Cardiac muscle cell (in vitro differentiated cells and primary cell): ENCODE results near the gene USP10. TPM values are rescaled to one million over a fixed set of nuclear protein-coding genes. Genes with fewer than 3 reads are reported as not detected.

Source experiments
- DNase-seq, 2 donors: peaks; one replicate each; pipeline versions ENCODE4 v3.0.0 to v3.0.0-alpha.2; 2010 to 2017; ENCODE audit warnings: low read depth in 1 of 2, low spot score in 1 of 2
- H3K27ac ChIP-seq: fragments of 200-600 bp; sonication (generic); 2 replicates; pipeline ENCODE4 v1.5.1; 2016
- H3K27me3 ChIP-seq: fragments of 200-600 bp; sonication (generic); 2 replicates; pipeline ENCODE4 v1.6.0; 2016; ENCODE audit warnings: control low read depth
- H3K36me3 ChIP-seq: fragments of 200-600 bp; sonication (generic); 2 replicates; pipeline ENCODE4 v1.5.1; 2016; ENCODE audit warnings: control low read depth
- H3K4me1 ChIP-seq: fragments of 200-600 bp; sonication (generic); 2 replicates; pipeline ENCODE4 v1.8.1; 2017; ENCODE audit warnings: low read depth, mild to moderate bottlenecking, mixed run types
- H3K4me3 ChIP-seq: fragments of 200-600 bp; sonication (generic); 2 replicates; pipeline ENCODE4 v1.5.1; 2016; ENCODE audit warnings: mild to moderate bottlenecking
- H3K9me3 ChIP-seq: fragments of 200-600 bp; sonication (generic); 2 replicates; pipeline ENCODE4 v1.5.1; 2017; ENCODE audit warnings: low read depth, mild to moderate bottlenecking, control low read depth
- polyA plus RNA-seq: library from polyadenylated mRNA; unstranded; fragments of >200 nt; fragmentation: Nextera tagmentation; extraction: Ambion mirVana; gene quantifications from 2 replicates; pipeline ENCODE4 v1.2.1, GENCODE V29; 2016
- total RNA-seq: library from RNA; depleted of rRNA; stranded (reverse); fragments of >200 nt; gene quantifications from 2 replicates; pipeline ENCODE4 v1.2.3, GENCODE V29; 2016
- TF ChIP-seq, protein P1 (sequence below): IDR thresholded peaks from 2 replicates; pipeline ENCODE4 v1.5.1; 2012; ENCODE audit warnings: low read depth, mild to moderate bottlenecking, low read length

USP10 gene
- total and polyA plus RNA-seq, 2 experiments from 2014 or later = 91.9 to 100.0 TPM

GRCh38 chr16:84822990-84823389, 123.2 kb downstream of the USP10 start:
- no peaks in the 10 kb centered on the region for H3K36me3 ChIP-seq
- H3K27me3 ChIP-seq = peaks cover 22% of the 10 kb centered on the region
- H3K27ac ChIP-seq = no peak overlapping the region
- H3K4me3 ChIP-seq = no peak overlapping the region
- peaks cover 16% of the 10 kb centered on the region for H3K4me1 ChIP-seq
- DNase-seq = no peak
- TF ChIP-seq, protein P1, sequence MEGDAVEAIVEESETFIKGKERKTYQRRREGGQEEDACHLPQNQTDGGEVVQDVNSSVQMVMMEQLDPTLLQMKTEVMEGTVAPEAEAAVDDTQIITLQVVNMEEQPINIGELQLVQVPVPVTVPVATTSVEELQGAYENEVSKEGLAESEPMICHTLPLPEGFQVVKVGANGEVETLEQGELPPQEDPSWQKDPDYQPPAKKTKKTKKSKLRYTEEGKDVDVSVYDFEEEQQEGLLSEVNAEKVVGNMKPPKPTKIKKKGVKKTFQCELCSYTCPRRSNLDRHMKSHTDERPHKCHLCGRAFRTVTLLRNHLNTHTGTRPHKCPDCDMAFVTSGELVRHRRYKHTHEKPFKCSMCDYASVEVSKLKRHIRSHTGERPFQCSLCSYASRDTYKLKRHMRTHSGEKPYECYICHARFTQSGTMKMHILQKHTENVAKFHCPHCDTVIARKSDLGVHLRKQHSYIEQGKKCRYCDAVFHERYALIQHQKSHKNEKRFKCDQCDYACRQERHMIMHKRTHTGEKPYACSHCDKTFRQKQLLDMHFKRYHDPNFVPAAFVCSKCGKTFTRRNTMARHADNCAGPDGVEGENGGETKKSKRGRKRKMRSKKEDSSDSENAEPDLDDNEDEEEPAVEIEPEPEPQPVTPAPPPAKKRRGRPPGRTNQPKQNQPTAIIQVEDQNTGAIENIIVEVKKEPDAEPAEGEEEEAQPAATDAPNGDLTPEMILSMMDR = no peak
- H3K9me3 ChIP-seq = no peaks in the 10 kb centered on the region

GRCh38 chr16:84823484-84823883, 123.7 kb downstream of the USP10 start:
- H3K9me3 ChIP-seq = no peaks in the 10 kb centered on the region
- H3K27me3 ChIP-seq = peaks cover 22% of the 10 kb centered on the region
- TF ChIP-seq, protein P1 = no peak
- no peak overlapping the region for H3K27ac ChIP-seq
- peak in 1 of 2 donors; percentile 86 for DNase-seq
- H3K4me3 ChIP-seq = no peak overlapping the region
- peaks cover 16% of the 10 kb centered on the region for H3K4me1 ChIP-seq
- H3K36me3 ChIP-seq = no peaks in the 10 kb centered on the region

GRCh38 chr16:84823926-84824325, 124.1 kb downstream of the USP10 start:
- TF ChIP-seq, protein P1 = no peak
- Histone ChIP-seq H3K4me1 (peaks cover 16% of the 10 kb centered on the region), H3K9me3 (no peaks in the 10 kb centered on the region), H3K27me3 (peaks cover 22% of the 10 kb centered on the region), H3K36me3 (no peaks in the 10 kb centered on the region), H3K27ac (no peak overlapping the region), H3K4me3 (no peak overlapping the region)
- DNase-seq = no peak

DNA sequence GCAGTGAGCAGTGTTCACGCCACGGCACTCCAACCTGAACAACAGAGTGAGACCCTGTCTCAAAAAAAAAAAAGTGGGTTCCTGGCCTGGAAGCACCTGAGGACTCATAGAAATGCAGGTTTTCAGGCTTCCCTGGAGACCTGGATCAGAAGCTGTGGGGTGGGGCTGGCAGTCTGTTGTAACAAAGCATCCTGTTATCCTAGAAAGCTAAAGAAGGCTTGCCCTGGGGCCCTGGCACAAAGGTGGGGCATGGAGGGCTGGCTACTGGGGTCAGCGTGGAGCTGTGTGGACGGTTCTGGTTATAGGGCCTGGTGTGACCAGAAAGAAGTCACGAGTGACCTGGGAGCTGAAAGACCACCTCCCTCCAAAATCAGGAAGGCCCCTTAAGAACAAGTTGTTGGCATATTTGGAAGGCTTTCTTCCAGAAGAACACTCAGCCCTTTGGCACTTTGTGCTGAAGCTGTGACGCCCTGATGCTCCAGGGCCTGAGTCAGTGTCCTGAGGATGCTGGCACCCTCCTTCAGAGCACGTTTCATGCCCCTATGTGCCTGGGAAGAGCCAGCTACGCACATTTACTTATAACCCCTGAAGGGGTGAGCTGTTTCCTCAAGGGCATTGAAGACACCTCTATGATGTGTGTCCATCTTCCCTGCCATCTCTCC, 126.2 kb downstream of the USP10 start:
- DNase-seq = no peak
- peaks cover 11% of the 10 kb centered on the region for H3K27me3 ChIP-seq
- no peaks in the 10 kb centered on the region for H3K36me3 ChIP-seq
- H3K27ac ChIP-seq = peak overlapping the region; percentile 87
- H3K9me3 ChIP-seq = no peaks in the 10 kb centered on the region
- H3K4me1 ChIP-seq = peaks cover 16% of the 10 kb centered on the region
- TF ChIP-seq, protein P1 = no peak
- no peak overlapping the region for H3K4me3 ChIP-seq

GRCh38 chr16:84826558-84826941, 126.8 kb downstream of the USP10 start:
- H3K27ac ChIP-seq = peak overlapping the region; percentile 87
- peaks cover 16% of the 10 kb centered on the region for H3K4me1 ChIP-seq
- no peaks in the 10 kb centered on the region for H3K36me3 ChIP-seq
- H3K4me3 ChIP-seq = no peak overlapping the region
- no peaks in the 10 kb centered on the region for H3K9me3 ChIP-seq
- peak; percentile 80 to 84 for DNase-seq
- H3K27me3 ChIP-seq = peaks cover 6% of the 10 kb centered on the region
- TF ChIP-seq, protein P1 = no peak
